Measurements from ENCODE around the gene HKDC1.

Gene HKDC1

GRCh38 chr10:69243817-69244216 is 23.7 kb downstream of the HKDC1 start:
- CTCF ChIA-PET = interaction anchor here (0.6 to 0.8 kb wide), 2 partner anchors 20 to 149 kb away, joined by 3 to 4 read pairs; no protein-coding TSS in a partner anchor
- TF ChIP-seq ZNF645 (tag by site-specific recombination; IDR thresholded peaks at IDR 0.05) (no peak), ZNF354C (tag by site-specific recombination; IDR thresholded peaks at IDR 0.05; ENCODE audit: borderline replicate concordance, low read depth) (no peak), ZNF555 (tag by site-specific recombination; conservative IDR thresholded peaks at IDR 0.05) (no peak), ZNF292 (tag by site-specific recombination; IDR thresholded peaks at IDR 0.05; ENCODE audit: borderline replicate concordance, low read depth) (no peak), OSR2 (tag by site-specific recombination; IDR thresholded peaks at IDR 0.05) (no peak), SALL2 (tag by site-specific recombination; IDR thresholded peaks at IDR 0.05; ENCODE audit: borderline replicate concordance) (no peak), SP2 (tag by site-specific recombination; IDR thresholded peaks at IDR 0.05) (no peak)
- Histone ChIP-seq H3K4me3 (ENCODE audit: low read depth, low read length) (no peak overlapping the region), H3K9me3 (ENCODE audit: control insufficient read depth, insufficient read depth, low read depth, low read length) (no peaks in the 10 kb centered on the region), H3K4me1 (ENCODE audit: control insufficient read depth, insufficient read depth, low read length) (no peaks in the 10 kb centered on the region), H3K36me3 (ENCODE audit: control insufficient read depth in 2 of 2, insufficient read depth in 1 of 2, low read length in 2 of 2) (no peaks in the 10 kb centered on the region), H3K27ac (ENCODE audit: extremely low read depth, low read depth, low read length) (no peak overlapping the region)
- POLR2A ChIA-PET = no interaction called here

- ChIA-PET CTCF (no interaction called here), POLR2A (no interaction called here)
- H3K36me3 ChIP-seq (ENCODE audit: control insufficient read depth in 2 of 2, insufficient read depth in 1 of 2, low read length in 2 of 2) = no peaks in the 10 kb centered on the region
- H3K4me1 ChIP-seq (ENCODE audit: control insufficient read depth, insufficient read depth, low read length) = no peaks in the 10 kb centered on the region
- no peak for TF ChIP-seq REPIN1 (tag by site-specific recombination; IDR thresholded peaks at IDR 0.05; ENCODE audit: low read depth)
- no peak for TF ChIP-seq ZNF16 (tag by site-specific recombination; IDR thresholded peaks at IDR 0.05; ENCODE audit: low read depth)
- no peak for TF ChIP-seq ZNF155 (tag by site-specific recombination; IDR thresholded peaks at IDR 0.05)
- no peak for TF ChIP-seq ZNF518A (tag by site-specific recombination; conservative IDR thresholded peaks at IDR 0.05; ENCODE audit: low read depth)
- H3K4me3 ChIP-seq (ENCODE audit: low read depth, low read length) = no peak overlapping the region
- no peaks in the 10 kb centered on the region for H3K9me3 ChIP-seq (ENCODE audit: control insufficient read depth, insufficient read depth, low read depth, low read length)
- H3K27ac ChIP-seq (ENCODE audit: extremely low read depth, low read depth, low read length) = no peak overlapping the region
These were observed 25.9 kb downstream of the HKDC1 start for GRCh38 chr10:69246036-69246435.

DNA sequence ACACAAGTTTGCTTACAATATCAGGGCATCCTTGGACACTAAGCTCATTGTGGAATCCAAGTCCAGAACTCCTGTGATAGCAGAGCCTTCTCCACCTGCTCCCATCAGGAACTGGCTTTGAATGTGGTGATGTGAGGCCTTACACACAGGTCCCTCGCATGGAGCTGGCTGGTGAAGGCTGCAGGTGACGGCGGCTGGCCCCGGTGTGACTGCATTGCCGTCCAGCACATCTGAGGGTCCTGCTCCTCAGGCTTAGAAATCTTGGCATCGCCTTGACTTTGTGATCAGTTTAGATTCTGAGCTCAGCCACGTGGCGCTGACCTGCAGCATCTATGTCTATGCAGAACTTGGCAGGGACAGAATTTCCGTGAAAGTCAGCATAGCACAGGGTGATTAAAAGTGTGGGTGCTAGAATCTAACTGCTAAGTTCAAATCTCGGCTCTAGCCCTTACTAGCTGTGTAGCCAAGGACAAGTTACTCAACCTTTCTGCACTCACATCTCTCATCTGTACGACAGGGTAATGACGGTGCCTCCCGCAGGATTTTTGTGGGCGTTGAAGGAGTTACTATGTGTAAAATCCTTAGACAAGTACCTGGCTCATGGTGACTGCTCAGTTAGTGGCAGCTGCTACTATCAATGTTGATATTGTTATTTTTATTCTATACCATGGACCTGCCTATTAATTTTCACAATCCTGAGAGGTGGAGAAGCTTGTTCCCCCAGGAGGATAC is 26.6 kb downstream of the HKDC1 start:
- Histone ChIP-seq H3K9me3 (ENCODE audit: control insufficient read depth, insufficient read depth, low read depth, low read length) (no peaks in the 10 kb centered on the region), H3K4me3 (ENCODE audit: low read depth, low read length) (no peak overlapping the region), H3K36me3 (ENCODE audit: control insufficient read depth in 2 of 2, insufficient read depth in 1 of 2, low read length in 2 of 2) (no peaks in the 10 kb centered on the region), H3K4me1 (ENCODE audit: control insufficient read depth, insufficient read depth, low read length) (no peaks in the 10 kb centered on the region), H3K27ac (ENCODE audit: extremely low read depth, low read depth, low read length) (no peak overlapping the region)
- ChIA-PET POLR2A (no interaction called here), CTCF (interaction anchor here (1.3 kb wide), 1 partner anchor 159 kb away, joined by 3 read pairs; no protein-coding TSS in a partner anchor)
- no peak for TF ChIP-seq RBAK (tag by site-specific recombination; IDR thresholded peaks at IDR 0.05)
- TF ChIP-seq ZNF26 (tag by site-specific recombination; IDR thresholded peaks at IDR 0.05) = no peak
- TF ChIP-seq, protein P1, sequence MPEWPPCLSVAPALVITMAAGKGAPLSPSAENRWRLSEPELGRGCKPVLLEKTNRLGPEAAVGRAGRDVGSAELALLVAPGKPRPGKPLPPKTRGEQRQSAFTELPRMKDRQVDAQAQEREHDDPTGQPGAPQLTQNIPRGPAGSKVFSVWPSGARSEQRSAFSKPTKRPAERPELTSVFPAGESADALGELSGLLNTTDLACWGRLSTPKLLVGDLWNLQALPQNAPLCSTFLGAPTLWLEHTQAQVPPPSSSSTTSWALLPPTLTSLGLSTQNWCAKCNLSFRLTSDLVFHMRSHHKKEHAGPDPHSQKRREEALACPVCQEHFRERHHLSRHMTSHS (tag by site-specific recombination; IDR thresholded peaks at IDR 0.05) = no peak
- TF ChIP-seq ZNF239 (tag by site-specific recombination; IDR thresholded peaks at IDR 0.05) = no peak
- TF ChIP-seq ZNF292 (tag by site-specific recombination; IDR thresholded peaks at IDR 0.05; ENCODE audit: borderline replicate concordance, low read depth) = no peak
- no peak for TF ChIP-seq ZNF529 (tag by site-specific recombination; IDR thresholded peaks at IDR 0.05; ENCODE audit: insufficient replicate concordance)
- no peak for TF ChIP-seq ZNF133 (tag by site-specific recombination; IDR thresholded peaks at IDR 0.05)
- no peak for TF ChIP-seq ZNF23 (tag by site-specific recombination; IDR thresholded peaks at IDR 0.05; ENCODE audit: borderline replicate concordance)
